ENCODE measurements around the gene FKBP7. TPM values are rescaled to one million over a fixed set of nuclear protein-coding genes. Genes with fewer than 3 reads are reported as not detected.

Gene FKBP7
- total and polyA plus RNA-seq, 2 donors (not counting 1 experiment from before 2014, with no cell fraction given), result 54.3 to 57.7 TPM

Other genes starting within 250 kb of the FKBP7 start
- 40.5 and 45.7 TPM in 2 replicates for gene PRKRA, start 27.4 kb downstream of the FKBP7 start, total RNA-seq
- 46.3 and 54.6 TPM in 2 replicates for gene PRKRA, start 27.4 kb downstream of the FKBP7 start, polyA plus RNA-seq
- gene PJVK, start 27.2 kb downstream of the FKBP7 start, total RNA-seq, result 2.1 and 4.3 TPM in 2 replicates
- 0.89 and 1.4 TPM in 2 replicates for gene PJVK, start 27.2 kb downstream of the FKBP7 start, polyA plus RNA-seq
- gene PLEKHA3, start 1.9 kb upstream of the FKBP7 start, total RNA-seq, result 5.9 and 6.2 TPM in 2 replicates
- 26.3 and 34.6 TPM in 2 replicates for gene PLEKHA3, start 1.9 kb upstream of the FKBP7 start, polyA plus RNA-seq

Data from fibroblast of lung (primary cell).